ENCODE measurements around the gene NRXN3.

NRXN3 gene

DNA sequence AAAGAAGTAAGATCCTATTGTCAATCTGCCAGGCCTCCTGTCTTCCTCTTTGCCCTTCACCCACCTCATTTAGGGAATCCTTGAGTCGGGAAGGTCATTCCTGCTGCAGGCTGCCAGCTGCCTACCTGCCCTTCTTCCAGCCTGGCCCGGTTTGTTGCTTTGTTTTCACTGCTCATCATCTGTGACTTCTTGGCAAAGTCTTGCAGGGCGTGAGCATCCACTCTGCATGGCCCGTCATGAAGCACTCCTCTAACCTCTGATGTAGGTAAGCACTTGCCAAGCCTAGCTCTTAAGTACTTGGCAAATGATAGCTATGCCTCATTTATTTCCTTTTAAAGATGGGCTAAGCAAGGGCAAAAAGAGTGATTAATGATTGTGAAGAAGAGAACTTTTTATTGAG is 192.8 kb downstream of the NRXN3 start:
- Histone ChIP-seq H3K79me2 (ENCODE audit: insufficient read depth, low read length) (no peaks in the 10 kb centered on the region), H3K9me2 (replicated peaks; ENCODE audit: insufficient read depth, low read length) (0 out of 2 replicates have a peak, but pooled peaks cover 5% of the 10 kb centered on the region), H3K27me3 (ENCODE audit: low read length) (no peaks in the 10 kb centered on the region), H3K27ac (ENCODE audit: low read depth, low read length) (no peak overlapping the region), H3K9me3 (ENCODE audit: insufficient read depth, low read length) (no peaks in the 10 kb centered on the region), H3K4me3 (ENCODE audit: insufficient read depth, low read length, poor library complexity, severe bottlenecking) (no peak overlapping the region), H2AFZ (ENCODE audit: low read depth, low read length, severe bottlenecking) (no peak overlapping the region), H4K20me1 (ENCODE audit: low read depth, low read length) (no peaks in the 10 kb centered on the region), H3K9ac (ENCODE audit: low read length) (no peak overlapping the region), H3K4me2 (ENCODE audit: low read depth, low read length, poor library complexity, severe bottlenecking) (no peak overlapping the region), H3F3A (ENCODE audit: insufficient read depth) (no peaks in the 10 kb centered on the region), H3K36me3 (ENCODE audit: low read length) (no peaks in the 10 kb centered on the region)
- TF ChIP-seq, protein P1, sequence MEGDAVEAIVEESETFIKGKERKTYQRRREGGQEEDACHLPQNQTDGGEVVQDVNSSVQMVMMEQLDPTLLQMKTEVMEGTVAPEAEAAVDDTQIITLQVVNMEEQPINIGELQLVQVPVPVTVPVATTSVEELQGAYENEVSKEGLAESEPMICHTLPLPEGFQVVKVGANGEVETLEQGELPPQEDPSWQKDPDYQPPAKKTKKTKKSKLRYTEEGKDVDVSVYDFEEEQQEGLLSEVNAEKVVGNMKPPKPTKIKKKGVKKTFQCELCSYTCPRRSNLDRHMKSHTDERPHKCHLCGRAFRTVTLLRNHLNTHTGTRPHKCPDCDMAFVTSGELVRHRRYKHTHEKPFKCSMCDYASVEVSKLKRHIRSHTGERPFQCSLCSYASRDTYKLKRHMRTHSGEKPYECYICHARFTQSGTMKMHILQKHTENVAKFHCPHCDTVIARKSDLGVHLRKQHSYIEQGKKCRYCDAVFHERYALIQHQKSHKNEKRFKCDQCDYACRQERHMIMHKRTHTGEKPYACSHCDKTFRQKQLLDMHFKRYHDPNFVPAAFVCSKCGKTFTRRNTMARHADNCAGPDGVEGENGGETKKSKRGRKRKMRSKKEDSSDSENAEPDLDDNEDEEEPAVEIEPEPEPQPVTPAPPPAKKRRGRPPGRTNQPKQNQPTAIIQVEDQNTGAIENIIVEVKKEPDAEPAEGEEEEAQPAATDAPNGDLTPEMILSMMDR (IDR thresholded peaks at IDR 0.05; ENCODE audit: insufficient read depth, low read length, poor library complexity, severe bottlenecking), result no peak

DNA sequence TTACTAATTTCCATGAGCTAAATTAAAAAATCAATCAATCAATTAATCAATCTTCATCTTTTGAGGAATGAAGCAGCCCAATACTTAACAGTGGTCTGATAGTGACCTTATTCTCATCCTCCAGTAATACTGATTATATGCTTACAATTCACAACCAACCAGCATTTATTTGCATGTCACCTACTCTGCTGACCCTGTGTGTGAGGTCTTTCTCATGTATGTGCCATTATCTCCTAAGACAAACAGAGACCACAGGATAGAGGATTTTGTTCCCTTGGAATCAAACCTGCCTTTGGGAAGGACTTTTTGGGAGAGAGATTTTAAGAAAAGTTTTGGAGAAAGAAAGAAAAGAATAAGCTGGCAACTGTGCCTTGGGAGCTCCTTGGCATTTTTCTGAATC is 197.2 kb downstream of the NRXN3 start:
- no peak for TF ChIP-seq EZH2phosphoT487 (conservative IDR thresholded peaks at IDR 0.05; ENCODE audit: low read length)
- TF ChIP-seq, protein P1 (IDR thresholded peaks at IDR 0.05; ENCODE audit: insufficient read depth, low read length, poor library complexity, severe bottlenecking), result no peak
- Histone ChIP-seq H3K27ac (ENCODE audit: low read depth, low read length) (no peak overlapping the region), H3K79me2 (ENCODE audit: insufficient read depth, low read length) (no peaks in the 10 kb centered on the region), H4K20me1 (ENCODE audit: low read depth, low read length) (no peaks in the 10 kb centered on the region), H3F3A (ENCODE audit: insufficient read depth) (no peaks in the 10 kb centered on the region), H3K9me3 (ENCODE audit: insufficient read depth, low read length) (no peaks in the 10 kb centered on the region), H3K9me2 (replicated peaks; ENCODE audit: insufficient read depth, low read length) (no peaks in the 10 kb centered on the region), H3K27me3 (ENCODE audit: low read length) (no peaks in the 10 kb centered on the region), H2AFZ (ENCODE audit: low read depth, low read length, severe bottlenecking) (no peak overlapping the region), H3K4me2 (ENCODE audit: low read depth, low read length, poor library complexity, severe bottlenecking) (no peak overlapping the region), H3K4me3 (ENCODE audit: insufficient read depth, low read length, poor library complexity, severe bottlenecking) (no peak overlapping the region), H3K9ac (ENCODE audit: low read length) (no peak overlapping the region), H3K36me3 (ENCODE audit: low read length) (no peaks in the 10 kb centered on the region)

DNA sequence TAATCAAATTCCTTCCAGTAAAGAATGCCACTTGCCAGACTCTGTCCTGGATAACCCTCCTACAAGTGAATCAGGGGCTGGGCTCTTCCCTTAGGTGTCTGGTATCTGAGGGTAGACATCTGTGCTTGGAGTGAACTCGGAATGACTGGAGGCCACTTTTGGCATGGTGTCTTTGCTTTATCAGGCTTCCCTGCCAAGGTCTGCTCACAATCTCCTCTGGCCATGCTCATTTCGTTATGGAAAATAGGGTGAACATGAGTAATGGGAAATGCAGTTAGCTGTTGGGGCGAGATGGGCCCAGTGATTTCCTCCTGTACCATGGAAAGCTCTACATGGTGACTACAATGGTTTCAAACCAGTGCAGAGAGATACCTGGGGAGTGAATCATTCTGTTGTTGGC is 212.9 kb downstream of the NRXN3 start:
- H3K27ac ChIP-seq (ENCODE audit: low read depth, low read length), result no peak overlapping the region
- no peaks in the 10 kb centered on the region for H3K36me3 ChIP-seq (ENCODE audit: low read length)
- H3K9me3 ChIP-seq (ENCODE audit: insufficient read depth, low read length), result no peaks in the 10 kb centered on the region
- H3K27me3 ChIP-seq (ENCODE audit: low read length), result no peaks in the 10 kb centered on the region
- no peak overlapping the region for H3K4me3 ChIP-seq (ENCODE audit: insufficient read depth, low read length, poor library complexity, severe bottlenecking)
- H2AFZ ChIP-seq (ENCODE audit: low read depth, low read length, severe bottlenecking), result no peak overlapping the region
- H3K4me2 ChIP-seq (ENCODE audit: low read depth, low read length, poor library complexity, severe bottlenecking), result no peak overlapping the region
- no peaks in the 10 kb centered on the region for H3K9me2 ChIP-seq (replicated peaks; ENCODE audit: insufficient read depth, low read length)
- no peaks in the 10 kb centered on the region for H3F3A ChIP-seq (ENCODE audit: insufficient read depth)
- H3K79me2 ChIP-seq (ENCODE audit: insufficient read depth, low read length), result no peaks in the 10 kb centered on the region
- no peak overlapping the region for H3K9ac ChIP-seq (ENCODE audit: low read length)
- no peaks in the 10 kb centered on the region for H4K20me1 ChIP-seq (ENCODE audit: low read depth, low read length)
- TF ChIP-seq, protein P1 (IDR thresholded peaks at IDR 0.05; ENCODE audit: insufficient read depth, low read length, poor library complexity, severe bottlenecking), result no peak
- TF ChIP-seq EZH2phosphoT487 (conservative IDR thresholded peaks at IDR 0.05; ENCODE audit: low read length), result no peak
